Coronary artery (tissue), 2 donors: ENCODE data around the gene GGT5.
A peak's percentile ranks its signal among the peaks of the same experiment; 100 is the strongest.

ENCODE experiments used
- DNase-seq: peaks from one replicate; pipeline ENCODE4 v3.0.0-alpha.2; 2017; ENCODE audit warnings: low spot score
- H3K27ac ChIP-seq, 2 donors: fragments of 200-600 bp; sonication (generic); one replicate each; pipeline ENCODE4 v1.5.1; 2016 to 2019
- H3K4me3 ChIP-seq: fragments of 200-600 bp; sonication (generic); 2 replicates; pipeline ENCODE4 v1.5.1; 2016; ENCODE audit warnings: mild to moderate bottlenecking, moderate library complexity
- CTCF ChIP-seq: fragments of 200-600 bp; sonication (generic); IDR thresholded peaks from one replicate; pipeline ENCODE4 v1.5.1; 2019; ENCODE audit warnings: antibody characterized with exemption

The GGT5 gene

DNA sequence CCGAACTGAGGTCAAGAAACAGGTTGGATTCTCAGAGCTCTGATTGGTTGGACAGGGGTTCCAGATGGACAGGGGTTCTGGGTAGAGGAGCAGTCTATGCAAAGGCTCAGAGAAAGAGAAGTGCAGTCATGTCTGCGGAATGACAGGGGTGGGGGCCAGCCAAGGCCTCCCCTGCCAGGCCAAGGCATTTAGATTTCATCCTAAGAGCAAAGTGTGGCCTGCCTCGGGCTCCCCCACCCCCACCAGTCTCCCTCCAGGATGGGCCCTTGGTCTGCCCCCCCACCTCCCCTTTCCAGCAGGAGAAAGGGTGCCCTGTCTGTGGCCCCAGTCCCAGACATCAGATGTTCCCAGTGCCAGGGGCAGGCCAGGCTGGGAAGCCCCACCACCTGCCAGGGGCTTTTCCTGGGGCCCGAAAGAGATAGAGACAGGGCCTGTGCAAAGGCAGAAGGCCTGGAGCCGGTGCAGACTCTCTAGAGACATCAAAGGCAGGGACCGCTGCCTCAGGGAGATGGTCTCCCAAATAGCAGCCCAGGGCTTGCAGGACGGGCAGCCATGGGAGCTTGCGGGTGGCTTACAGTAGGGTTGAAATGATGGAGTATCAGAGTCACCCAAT, 54.2 kb downstream of the GGT5 start:
- no peak for DNase-seq
- no peak for TF ChIP-seq CTCF
- H3K27ac ChIP-seq = peak overlapping the region in 1 of 2 donors; percentile 56
- no peak overlapping the region for H3K4me3 ChIP-seq

DNA sequence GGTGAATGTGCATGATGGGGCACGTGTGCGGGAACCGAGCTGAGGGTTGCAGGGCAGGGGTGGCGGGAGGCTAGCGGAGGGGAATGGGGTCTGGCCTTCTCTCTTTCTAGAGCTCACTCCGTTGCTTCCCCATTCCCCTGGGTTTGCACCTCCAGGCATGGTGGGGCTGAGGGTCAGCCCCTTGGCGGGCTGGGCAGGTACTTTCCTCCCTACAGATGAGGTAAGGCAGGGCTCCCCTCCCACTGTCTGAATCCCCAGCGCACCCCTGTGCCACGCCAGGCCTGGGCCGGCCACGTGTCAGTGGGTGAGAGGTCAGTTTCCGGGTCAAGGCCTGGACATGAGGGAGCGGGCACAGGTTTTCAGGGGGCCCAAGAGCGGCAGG, 54.7 kb downstream of the GGT5 start:
- TF ChIP-seq CTCF = no peak
- Histone ChIP-seq H3K27ac (peak overlapping the region in 1 of 2 donors; percentile 56), H3K4me3 (no peak overlapping the region)
- no peak for DNase-seq

GRCh38 chr22:24189249-24190158, 55.4 kb downstream of the GGT5 start:
- DNase-seq = no peak
- Histone ChIP-seq H3K27ac (peak overlapping the region in 1 of 2 donors; percentile 56), H3K4me3 (no peak overlapping the region)
- TF ChIP-seq CTCF = peak; percentile 81

DNA sequence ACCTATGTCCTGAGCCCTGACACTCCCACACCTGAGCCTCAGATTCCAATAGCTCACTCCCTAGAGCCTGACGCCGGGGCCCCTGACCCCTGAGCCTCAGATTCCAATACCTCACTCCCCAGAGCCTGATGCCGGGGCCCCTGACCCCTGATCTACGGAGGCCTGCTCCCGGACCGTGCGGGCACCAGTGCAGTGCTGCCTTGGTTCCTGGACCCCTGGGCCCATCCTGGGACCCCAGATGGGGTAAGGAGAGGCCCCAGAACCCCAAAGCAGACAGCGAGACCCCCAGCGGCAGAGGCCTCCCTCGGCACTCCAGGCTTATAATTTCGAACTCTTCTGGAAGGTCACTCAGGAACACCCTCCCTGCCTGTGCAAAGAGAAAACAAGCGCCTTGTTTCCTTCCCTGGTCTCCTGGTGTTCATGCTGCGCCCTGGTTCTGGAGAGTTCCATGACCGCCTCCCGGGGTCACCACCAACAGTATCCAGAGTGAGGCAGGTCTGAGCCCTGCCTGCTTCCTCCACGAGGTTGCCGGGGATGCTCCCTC, 56.1 kb downstream of the GGT5 start:
- no peak for DNase-seq
- Histone ChIP-seq H3K4me3 (no peak overlapping the region), H3K27ac (no peak overlapping the region)
- no peak for TF ChIP-seq CTCF

GRCh38 chr22:24187731-24188644, 56.9 kb downstream of the GGT5 start:
- H3K27ac ChIP-seq = no peak overlapping the region
- no peak for DNase-seq
- TF ChIP-seq CTCF = no peak
- no peak overlapping the region for H3K4me3 ChIP-seq

DNA sequence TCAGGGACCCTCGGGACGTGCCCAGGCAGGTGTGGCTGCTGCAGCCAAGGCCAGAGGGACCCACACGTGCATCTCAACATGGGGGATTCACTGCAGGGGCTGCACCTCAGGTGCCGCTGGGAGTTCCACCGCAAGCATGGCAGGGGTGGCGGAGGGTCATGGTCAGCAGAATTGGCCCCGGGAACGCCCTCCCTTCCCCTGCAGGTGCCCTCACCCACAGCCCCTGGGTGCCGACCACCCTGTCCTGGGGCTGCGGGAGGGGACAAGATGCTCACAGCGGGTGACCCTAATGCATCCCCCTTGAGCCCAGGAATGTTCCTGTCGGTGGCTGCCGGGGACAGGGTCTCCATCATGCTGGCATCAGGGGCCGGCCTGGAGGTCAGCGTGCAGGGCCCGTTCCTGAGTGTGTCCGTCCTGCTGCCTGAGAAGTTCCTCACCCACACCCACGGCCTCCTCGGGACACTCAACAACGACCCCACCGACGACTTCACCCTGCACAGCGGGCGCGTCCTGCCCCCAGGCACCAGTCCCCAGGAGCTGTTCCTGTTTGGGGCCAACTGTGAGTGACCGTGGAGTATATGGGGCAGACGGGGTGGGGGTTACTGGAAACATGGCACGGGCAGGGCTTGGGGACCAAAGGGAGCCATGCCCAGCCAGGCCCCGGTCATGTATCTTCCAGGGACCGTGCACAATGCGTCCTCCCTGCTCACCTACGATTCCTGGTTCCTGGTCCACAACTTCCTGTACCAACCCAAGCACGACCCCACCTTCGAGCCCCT, 57.8 kb downstream of the GGT5 start:
- no peak for TF ChIP-seq CTCF
- Histone ChIP-seq H3K4me3 (no peak overlapping the region), H3K27ac (no peak overlapping the region)
- no peak for DNase-seq
